Stimulated activated CD8-positive, alpha-beta memory T cell treated with anti-CD3 and anti-CD28 coated beads, Interleukin-7, amount 100 ng/mL, for 48 hours (primary cell): ENCODE results near the gene RECK.
"Not testable (repeated sequence)": the region's sequence is repeated elsewhere in the genome, so short reads cannot be mapped to it uniquely, and the experiment has no call there.

Experiments used
- DNase-seq, 2 donors: peaks; one replicate each; pipeline ENCODE4 v3.0.0-alpha.2; 2020; ENCODE audit warnings: low read depth in 1 of 2; ENCODE audit errors: extremely low read depth in 1 of 2

Gene RECK

DNA sequence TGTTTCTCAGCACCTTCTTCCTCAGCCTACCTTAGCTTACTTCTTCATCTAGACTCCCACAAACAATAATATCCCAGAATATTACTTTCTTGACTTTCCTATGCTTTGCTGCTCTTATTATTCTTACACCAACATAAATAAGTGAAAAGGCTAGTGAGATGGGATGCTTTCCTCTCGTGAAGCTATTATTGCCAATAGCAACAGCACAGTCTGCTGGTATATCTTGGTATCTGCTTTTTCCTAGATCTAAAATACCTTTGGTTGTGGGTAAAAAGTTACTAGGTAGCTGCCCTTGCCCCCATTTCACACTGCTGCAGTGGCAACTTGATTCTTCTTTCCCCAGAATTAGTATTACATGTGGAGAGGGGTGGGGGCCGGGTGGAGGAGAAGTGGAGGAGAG is 73.7 kb downstream of the RECK start:
- no peak for DNase-seq

DNA sequence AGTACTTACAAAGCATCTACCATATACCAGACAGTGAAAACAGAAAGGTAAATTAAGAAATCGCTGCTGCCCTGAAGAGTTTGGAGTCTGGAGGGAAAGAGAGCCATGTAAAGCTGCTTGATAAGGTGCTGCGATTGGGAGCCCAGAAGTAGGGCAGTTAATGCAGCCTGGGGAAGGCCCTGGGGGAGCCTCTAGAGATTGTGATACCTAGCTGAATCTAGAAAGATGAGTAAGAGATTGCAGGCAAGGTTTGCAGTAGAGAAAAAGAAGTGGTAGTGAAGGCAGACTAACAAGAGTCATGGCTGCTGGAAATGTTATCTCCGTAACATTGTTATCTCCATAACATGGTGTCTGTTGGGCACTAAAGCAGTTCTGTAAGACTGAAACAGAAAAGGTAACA is 75.8 kb downstream of the RECK start:
- no peak for DNase-seq

DNA sequence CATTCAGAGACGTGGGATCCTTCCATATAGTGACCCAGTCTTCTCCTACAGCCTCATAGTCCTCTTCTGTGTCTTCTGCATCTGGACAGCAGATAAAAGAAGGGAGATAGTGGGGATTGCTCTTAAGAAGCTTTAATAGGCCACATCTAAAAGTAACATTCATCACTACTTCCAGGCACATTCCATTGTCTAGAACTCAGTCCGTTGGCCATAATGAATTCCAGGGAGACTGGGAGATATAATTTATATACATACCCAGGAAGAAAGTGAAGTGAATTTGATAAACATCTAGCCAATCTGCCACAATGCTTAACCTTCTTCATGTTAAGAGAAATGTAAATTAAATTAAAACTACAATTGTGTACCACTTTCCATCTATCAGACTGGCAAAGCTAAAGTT is 77.3 kb downstream of the RECK start:
- DNase-seq, result no peak

DNA sequence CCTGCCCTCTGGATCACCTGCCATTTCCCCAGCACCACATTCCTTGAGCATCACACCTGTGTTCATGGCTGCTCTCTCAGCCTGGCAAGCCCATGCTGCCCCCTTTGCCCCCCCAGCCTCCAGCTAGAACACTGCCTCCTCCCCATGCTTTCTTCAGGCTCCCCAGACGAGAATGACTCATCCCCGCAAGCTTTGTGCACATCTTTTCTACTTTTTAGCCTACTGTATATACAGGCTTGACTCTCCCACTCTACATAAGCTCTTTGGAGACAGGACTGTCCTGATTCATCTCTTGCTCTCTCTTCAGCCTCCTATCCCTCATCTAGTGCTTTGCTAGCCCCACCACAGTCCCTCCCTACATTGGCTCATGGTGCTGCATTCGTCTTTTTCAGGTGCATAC is 79.9 kb downstream of the RECK start:
- no peak for DNase-seq

DNA sequence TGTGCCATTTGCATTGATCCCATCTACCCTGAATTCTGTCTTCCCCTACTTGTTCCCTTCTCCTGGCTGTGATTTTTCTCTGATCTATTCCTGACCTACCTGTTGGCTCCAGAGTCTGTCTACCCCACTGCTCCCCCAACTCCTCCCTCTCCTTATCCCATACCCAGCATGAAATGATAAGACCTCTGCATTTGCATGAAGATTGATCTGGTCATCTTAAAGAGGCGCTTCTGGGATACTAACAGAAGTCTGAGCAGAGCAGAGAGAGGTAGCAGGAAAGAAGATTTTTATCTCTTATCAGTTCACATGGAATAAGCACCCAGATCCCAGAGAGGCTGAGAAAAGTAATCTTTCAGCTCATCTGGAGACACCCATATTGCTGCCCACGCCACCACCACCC is 81.5 kb downstream of the RECK start:
- DNase-seq, result no peak

DNA sequence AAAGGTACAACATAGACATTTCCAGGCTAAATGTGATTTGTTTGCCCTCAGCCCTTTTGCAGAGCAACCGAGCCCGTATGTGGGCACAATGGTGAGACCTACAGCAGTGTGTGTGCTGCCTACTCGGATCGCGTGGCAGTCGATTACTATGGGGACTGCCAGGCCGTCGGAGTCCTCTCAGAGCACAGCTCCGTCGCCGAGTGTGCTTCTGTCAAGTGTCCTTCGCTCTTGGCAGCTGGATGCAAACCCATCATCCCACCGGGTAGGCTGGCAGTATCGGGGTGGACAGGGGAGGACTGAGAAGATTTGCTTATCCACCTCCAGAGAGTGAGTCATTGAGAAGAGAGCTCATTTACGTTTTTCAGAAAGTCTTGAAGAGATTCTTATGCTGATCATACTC is 82.0 kb downstream of the RECK start:
- DNase-seq, result no peak

DNA sequence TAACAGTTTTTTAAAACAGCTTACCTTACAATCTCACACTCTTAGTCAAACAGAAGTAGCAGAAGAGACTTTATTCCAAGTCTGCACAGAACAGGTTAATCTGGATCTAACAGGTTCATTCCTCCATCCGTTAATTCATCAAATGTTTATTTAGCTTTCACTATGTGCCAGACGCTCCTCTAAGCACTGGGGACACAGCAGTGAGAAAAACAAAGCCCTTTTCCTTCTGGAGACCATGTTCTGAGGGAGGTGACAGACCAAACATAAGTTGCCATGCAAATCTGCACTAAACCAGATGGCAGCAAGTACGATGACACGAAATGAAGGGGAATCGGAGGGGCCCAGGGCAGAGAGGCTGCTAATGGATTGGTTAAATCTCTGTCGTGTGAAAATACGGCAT is 82.8 kb downstream of the RECK start:
- no peak for DNase-seq

DNA sequence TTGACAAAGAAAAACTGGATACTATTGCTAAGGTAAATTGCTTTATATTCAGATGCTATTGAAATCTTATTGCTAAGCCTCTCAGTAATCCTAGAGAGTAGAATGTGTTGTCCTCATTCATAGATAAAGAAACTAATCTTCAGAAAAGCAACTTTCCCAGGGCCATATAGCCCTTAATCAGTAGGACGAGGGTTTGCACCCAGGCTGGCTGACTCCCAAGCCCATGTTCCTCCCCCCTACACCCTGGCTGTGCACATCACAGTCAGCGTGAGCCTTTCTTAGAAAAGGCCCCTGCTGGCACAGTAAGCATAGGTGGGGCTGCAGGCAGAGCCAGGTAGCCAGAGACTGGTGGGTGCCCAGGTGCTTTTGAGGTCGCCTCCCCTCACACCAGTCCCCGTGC is 84.0 kb downstream of the RECK start:
- no peak for DNase-seq

DNA sequence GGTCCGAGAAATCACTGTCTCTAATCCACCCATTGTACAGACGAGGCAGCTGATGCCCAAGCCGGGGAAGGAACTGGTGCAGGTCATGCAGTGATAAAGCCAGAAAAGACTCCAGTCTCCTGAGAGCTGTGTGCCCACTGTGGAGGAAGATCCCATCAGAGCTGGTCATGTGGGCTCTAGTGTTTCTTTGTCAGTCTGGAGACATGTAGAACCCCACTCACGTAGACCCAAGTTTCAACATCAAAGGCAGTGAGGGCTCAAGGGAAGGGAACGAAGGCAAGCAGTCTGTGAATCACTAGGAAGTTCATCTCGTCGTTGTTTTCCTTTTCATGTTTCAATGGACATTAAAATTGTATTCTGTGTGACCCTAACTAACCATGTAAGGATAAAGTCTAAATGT is 85.3 kb downstream of the RECK start:
- DNase-seq, result no peak

DNA sequence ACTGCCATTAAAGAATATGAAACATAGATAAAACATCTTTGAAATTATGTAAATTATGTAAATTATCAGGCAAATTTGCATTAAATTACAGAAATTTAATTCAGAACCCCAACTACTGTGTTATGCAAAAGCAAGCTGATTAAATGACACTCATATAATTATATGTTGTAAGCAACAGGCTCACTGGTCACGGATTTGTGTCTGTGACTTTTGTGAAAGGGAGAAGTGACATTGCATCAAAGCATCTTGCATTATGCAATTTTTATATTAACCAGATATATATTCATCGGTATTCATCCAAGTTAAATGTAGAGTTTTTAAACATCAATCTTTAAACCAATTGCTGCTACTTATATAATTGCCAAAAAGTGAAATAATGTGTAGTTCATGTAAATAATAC is 86.8 kb downstream of the RECK start:
- DNase-seq, result no peak

DNA sequence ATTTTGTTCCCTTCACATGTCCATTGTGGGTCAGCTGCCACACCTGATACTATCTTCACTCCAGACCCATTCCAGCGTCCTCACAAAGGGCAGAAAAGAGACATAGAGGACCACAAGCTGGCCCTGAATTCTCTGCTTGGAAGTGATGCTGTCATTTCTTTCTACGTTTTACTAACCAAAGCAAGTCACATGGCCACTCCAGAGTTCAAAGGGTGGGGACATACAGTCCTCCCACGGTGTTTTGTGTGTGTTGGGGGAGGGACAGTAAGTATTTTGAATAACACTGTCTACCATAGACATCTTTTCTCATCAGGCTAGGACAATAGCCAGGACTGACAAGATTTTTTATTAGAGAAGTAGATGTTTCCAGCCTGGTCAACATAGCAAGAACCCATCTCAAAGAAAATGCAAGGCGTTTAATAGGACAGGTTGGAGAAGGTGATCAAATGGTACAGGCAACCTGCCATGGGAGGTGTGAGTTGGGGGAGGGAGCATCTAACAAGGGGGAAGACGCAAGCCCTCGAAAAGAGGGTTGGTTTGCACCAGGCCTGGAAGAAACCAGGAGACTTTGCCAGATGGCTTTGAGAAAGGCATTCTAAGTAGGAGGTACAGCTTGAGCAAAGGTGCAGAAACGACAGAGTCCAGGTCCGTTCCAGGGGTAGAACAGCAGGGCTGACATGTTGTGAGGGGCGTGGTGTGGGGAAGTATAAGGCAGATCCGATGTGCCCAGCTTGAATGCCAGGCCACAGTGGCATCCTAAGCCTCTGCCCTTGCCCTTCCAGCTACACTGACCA is 88.5 kb downstream of the RECK start:
- DNase-seq, result no peak

DNA sequence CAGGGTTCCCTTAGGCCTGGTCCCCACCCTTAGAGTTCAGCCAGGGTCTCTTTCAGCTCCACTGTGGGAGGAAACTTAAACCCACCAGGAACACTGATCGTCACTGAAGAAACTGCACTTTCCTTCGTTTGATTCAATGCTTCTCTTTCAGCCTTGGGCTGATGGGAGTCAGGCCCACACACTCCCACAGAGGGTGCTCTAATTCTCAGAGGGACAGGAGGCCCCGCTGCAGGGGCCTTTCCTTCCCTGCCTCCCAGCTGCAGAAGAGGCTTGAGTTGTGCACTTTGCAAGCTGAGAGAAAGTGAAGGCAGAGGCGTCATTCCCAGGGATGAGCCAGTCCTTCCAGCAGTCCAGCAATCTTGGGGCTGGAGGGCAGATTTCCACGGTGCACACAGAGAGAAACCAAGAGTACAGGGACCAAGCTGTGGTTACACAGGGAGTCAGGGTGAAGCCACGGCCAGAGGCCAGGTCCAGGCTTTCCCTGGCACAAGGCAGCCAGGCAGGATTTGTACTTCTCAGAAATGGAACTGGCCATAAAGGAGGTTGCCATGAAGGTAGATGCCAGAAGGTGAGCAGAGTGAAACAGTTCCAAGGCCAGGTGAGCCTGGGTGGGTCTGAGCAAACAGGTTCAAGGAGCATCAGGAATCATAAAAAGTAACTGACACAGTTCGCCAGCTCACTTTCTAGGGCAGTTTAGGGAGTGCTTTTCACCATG is 89.5 kb downstream of the RECK start:
- DNase-seq, result no peak

DNA sequence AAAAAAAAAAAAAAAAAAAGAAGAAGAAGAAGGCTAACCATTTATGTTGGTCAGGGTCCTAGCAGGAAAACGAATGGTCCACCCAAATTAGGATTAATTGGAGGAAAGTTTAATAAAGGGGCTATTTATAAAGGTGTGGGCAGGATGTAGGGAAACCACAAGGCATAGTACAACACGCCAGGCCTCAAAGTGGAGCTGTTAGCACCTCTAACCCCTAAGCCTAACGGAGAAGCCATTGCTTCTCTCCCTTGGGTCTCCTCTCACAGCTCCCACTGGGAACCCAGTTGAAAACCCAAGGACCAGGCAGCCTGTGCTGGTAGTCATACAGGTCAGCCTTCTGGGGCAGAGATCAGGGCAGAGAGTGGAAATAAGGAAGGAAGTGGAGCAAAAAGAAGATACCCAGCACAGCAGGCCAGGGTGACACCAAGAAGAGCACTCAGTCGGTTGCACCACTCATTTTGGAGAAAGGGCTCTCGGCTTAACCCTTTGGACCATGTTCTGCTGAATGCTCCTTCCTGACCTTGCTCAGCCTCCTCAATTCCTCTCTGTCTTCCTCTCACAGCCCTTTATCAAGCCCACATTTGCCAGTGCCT is 91.0 kb downstream of the RECK start:
- no peak for DNase-seq

DNA sequence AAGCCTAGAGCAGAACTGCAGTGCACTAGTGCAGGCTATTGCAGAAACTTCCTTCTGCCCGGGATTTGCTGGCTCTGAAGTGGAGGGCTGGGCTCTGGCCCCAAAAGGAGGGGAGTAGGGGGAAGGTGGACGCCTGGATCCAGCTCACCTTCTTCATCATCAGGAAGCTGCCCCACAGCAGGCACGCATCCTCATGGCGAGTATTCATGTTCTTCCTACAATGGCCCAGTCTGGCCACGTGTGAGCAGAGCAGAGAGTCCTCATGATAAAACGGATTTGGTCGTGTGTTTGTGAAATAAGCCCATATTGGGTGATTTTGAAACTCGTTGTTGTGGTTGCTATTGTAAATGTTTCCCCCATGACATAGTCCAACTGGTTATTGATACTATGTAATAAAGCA is 91.6 kb downstream of the RECK start:
- DNase-seq, result no peak

DNA sequence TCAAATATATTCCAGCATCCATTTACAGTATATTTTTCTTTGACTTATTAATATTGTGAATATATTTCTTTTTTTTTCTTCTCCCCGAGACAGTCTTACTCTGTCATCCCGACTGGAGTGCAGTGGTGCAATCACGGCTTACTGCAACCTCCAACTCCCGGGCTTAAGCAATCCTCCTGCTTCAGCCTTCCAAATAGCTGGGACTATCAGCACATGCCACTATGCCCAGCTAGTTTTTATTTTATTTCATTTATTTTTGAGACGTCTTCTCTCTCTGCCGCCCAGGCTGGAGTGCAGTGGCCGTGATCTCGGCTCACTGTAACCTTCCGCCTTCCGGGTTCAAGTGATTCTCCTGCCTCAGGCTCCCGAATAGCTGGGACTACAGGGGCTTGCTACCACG is 92.4 kb downstream of the RECK start:
- no peak for DNase-seq

DNA sequence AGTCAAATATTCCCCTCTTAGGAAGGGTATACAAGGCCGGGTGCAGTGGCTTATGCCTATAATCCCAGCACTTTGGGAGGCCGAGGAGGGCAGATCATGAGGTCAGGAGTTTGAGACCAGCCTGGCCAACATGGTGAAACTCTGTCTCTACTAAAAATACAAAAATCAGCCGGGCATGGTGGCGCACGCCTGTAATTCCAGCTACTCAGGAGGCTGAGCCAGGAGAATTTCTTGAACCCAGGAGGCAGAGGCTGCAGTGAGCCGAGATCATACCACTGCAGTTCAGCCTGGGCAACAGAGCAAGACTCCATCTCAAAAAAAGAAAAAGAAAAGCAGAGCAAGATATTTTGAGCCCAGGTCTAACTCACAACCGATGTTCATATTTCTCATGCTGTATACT is 95.0 kb downstream of the RECK start:
- DNase-seq, result not testable (repeated sequence)

DNA sequence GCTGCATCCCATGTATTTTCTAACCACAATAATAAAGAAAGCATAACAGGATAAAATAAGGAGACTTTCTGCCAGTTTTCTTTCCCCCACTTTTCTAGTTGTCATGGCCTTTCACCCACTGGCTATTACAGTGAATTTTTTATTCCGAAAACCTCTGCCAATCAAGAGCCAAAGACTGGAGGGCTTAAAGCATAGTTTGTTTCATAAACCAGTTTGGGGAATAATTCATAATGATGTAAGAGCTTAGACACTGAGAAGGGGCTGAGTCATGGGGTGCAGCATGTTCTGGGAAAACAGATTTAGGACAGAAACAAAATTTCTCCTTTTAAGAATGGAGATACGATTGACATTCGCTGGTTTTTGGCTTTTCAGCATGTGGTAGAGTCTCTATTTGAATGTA is 95.4 kb downstream of the RECK start:
- DNase-seq, result no peak

DNA sequence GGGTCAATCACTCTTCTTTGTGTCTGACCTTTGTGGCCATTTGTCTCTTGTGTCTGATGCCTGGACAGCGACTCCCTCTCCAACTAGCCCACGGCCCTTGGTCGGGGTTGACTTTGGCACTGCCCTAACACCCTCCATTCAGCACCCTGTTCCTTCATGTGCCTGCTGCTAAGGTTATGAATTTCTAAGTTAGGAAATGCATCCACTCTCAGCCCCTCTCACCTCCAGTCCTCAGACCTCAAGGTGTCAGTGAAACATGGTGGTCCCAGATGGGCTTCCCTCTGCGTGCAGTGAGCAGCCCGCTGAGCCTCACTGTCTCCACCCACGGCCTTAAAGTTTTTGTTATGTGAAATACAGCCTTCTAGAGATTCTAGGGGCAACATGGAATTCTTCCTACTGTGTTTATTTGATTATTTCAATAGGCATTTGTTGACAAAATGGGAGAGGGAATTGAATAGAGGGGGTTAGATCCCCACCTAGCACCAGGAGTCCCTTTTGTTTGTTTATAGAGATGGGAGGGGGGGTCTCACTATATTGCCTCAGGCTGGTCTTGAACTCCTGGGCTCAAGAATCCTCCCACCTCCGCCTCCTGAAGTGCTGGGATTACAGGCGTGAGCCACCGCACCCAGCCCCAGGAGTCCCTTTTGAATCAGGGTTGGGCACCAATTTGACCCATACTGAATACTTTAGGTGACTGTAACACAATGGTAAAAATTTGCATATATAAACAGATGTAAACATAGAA is 98.2 kb downstream of the RECK start:
- no peak for DNase-seq

DNA sequence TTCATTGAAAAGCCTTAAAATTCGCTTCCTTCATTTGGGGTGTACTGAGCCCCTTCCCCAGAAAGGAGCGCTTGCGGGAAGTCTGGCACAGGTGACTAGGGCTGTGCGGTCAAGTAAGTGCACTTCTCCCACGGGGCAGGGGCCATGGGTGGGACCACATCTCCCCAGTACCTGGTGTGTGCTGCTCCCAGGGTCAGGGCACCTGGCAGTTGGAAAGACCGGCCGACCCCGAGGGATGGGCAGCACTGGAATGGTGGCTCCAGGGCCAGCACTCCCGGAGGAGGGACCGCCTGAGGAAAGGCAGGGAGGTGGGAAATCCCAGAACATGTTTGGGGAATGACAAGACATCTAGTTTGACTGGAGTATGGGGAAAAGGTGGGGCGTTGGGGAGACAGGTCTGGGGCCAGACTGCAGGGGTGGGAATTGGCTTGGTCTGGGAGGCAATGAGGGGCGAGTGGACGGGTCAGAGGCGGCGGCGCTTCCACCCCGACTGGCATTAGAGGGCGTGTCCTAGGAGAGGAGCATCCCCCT is 99.1 kb downstream of the RECK start:
- no peak for DNase-seq

DNA sequence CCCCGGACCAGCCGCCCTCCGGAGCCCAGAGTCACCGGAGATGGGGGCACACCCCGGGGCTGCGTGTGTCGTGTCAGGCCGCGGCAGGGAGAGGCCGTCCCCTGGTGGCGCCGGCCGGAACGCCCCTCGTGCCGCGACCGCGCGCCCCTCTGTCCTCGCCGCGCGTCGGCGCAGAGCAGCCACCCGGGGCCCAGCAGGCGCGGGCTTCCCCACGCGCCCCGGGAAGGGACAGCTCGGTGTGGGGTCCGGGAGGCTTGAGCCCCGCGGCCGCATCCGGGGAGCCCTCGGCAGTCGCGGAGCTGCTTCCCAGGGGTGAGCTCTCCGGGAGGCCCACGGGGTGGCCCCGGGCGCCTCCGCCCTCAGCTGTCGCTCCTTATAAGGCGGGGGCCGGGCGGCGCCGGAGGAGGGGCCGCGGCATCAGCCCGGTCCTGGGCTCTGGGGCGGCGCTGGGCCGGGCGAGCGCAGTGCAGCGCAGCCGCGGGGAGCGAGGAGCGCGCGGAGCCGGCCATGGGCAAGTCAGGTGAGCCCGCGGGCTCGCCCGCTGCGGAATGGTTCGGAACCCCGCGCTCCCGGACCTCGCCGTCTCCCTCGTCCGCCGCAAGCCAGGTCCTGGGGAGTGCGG is 99.7 kb downstream of the RECK start, which contains the start of gene GLIPR2:
GLIPR2 (plus strand) TSS at position 462 of the 622 bp plus-strand sequence; CDS start at position 508, 46 bp downstream.
- DNase-seq, result peak; percentile 66 to 72
